Measurements from ENCODE around the gene SUN3.

DNA sequence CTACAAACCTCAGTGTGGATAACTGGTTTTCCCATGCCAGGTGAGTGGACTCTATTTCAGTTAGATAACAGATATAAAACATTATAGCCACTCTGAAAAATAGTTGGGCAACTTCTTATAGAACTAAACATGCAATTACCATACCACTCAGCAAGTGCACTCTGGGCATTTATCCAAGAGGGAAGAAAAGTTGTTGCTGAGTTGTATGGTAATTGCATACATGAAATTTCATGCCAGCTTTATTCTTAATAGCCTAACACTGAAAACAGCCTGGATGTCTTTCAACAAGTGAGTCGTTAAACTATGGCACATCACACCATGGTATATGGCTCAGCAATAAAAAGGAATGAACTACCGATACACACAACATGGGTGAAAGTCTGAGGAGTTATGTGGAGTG is 49.6 kb upstream of the SUN3 start:
- TF ChIP-seq, protein P1, sequence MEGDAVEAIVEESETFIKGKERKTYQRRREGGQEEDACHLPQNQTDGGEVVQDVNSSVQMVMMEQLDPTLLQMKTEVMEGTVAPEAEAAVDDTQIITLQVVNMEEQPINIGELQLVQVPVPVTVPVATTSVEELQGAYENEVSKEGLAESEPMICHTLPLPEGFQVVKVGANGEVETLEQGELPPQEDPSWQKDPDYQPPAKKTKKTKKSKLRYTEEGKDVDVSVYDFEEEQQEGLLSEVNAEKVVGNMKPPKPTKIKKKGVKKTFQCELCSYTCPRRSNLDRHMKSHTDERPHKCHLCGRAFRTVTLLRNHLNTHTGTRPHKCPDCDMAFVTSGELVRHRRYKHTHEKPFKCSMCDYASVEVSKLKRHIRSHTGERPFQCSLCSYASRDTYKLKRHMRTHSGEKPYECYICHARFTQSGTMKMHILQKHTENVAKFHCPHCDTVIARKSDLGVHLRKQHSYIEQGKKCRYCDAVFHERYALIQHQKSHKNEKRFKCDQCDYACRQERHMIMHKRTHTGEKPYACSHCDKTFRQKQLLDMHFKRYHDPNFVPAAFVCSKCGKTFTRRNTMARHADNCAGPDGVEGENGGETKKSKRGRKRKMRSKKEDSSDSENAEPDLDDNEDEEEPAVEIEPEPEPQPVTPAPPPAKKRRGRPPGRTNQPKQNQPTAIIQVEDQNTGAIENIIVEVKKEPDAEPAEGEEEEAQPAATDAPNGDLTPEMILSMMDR (IDR thresholded peaks at IDR 0.05; ENCODE audit: low read depth, low read length), result no peak
- no peak for TF ChIP-seq POLR2A (IDR thresholded peaks at IDR 0.05; ENCODE audit: extremely low read depth, insufficient read length)
- TF ChIP-seq, protein P2, sequence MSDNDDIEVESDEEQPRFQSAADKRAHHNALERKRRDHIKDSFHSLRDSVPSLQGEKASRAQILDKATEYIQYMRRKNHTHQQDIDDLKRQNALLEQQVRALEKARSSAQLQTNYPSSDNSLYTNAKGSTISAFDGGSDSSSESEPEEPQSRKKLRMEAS (IDR thresholded peaks at IDR 0.05; ENCODE audit: low read depth, low read length), result no peak
- no peak for TF ChIP-seq MYC (IDR thresholded peaks at IDR 0.05; ENCODE audit: low read depth, low read length)

Data from NB4 (cell line).